GM21528 (cell line): ENCODE data around the gene PROM2.
"Not testable (repeated sequence)": the region's sequence is repeated elsewhere in the genome, so short reads cannot be mapped to it uniquely, and the experiment has no call there.

ENCODE experiments used
- ATAC-seq: cut with Tn5 transposase; IDR thresholded peaks from one replicate; pipeline ENCODE4 v1.9.1; 2021; ENCODE audit warnings: mild to moderate bottlenecking, moderate library complexity; ENCODE audit not compliant: unreplicated experiment, low FRiP score

The PROM2 gene

DNA sequence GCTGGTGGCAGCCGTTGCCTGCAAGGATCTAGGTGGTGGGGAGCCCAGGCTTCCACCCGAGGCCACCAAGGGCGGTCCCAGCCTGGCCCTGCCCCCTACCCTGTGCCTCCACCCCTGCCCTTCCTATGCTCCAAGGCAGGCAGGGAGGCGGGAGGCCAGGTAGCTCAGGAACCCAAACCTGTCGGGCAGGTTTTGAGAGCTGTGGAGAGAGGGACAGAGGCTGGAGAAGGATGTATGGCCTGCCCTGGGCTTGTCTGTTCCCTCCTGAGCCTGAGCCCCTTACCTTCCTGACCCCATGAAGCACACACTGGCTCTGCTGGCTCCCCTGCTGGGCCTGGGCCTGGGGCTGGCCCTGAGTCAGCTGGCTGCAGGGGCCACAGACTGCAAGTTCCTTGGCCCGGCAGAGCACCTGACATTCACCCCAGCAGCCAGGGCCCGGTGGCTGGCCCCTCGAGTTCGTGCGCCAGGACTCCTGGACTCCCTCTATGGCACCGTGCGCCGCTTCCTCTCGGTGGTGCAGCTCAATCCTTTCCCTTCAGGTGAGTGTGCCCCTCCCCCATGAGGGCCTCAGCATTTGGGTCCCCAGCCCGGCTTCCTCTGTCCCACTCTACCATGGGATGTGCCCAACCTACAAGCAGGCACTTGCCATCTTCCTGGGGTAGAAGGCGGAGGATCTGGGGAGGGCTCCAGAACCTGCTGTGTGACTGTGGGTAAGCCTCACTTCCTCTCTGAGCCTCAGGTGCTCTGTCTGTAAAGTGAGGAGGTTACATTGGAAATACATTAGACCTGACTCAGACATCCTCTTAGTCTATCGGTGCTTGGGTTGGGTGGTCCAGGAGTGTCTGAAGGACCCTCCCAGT is at the start of gene PROM2:
TSS of gene PROM2 (plus strand) at position 159 of the 860 bp plus-strand sequence. CDS start at position 296, 137 bp downstream.
- no peak for ATAC-seq

DNA sequence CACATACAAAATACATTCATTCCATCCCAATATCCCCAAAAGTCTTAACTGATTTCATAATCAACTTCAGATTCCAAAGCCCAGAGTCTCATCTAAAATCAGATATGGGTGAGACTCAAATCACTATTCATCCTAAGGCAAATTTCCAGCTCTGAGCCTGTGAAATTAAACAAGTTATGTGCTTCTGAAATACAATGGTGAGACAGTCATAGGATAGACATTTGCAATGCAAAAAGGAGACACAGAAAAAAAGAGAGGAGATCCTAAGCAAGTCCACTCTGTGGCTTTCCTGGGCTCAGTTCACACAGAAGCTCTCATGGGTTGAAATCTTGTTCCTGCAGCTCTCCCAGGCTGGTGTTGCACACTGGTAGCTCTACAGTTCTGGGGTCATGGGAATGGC is 48.6 kb upstream of the PROM2 start:
- ATAC-seq: no peak

DNA sequence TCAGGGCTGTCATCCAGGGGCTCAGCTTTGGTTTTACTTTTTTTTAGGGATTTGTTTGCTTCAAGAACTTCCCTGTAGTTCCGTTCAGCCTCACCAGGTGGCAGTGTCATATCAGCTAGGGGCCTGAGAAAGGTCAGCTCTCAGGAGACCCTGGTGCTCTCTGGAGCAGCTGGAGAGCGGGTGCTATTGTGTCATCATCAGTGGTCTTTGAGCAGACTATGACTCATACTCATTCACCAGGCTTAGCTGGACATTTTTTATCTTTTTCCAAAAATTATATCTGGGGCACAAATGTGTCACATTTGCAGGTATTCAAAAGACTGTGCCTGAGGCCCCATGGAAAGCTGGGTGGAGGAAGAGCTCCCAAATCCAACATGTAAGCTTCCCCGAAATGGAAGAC is 42.5 kb upstream of the PROM2 start:
- no peak for ATAC-seq

GRCh38 chr2:95232232-95232631 is 42.0 kb upstream of the PROM2 start:
- ATAC-seq: no peak

DNA sequence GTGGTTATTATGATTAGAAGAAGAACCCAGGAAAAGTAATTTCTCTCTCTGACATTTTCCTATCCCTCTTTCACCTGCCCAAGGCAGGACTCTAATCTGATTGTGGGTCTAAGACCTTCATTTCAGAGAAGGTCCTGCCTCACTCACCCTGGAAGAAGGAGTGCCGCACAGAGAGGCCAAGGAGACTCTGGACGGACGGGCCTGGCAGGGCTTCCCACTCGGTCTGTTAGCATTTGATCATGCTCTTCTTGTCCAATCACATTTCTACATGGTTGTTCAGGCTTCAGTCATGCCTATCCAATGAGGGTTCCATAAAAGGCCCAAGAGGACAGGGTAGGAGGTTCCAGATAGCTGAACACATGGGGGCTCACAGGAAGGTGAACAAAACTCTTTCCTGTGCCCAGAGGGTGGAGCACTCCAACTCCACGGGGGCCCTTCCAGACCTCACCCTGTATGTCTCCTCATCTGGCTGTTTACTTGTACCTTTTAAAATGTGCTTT is 39.9 kb upstream of the PROM2 start:
- ATAC-seq: no peak

- no peak for ATAC-seq
Observed at GRCh38 chr2:95234816-95235215, 39.4 kb upstream of the PROM2 start.

DNA sequence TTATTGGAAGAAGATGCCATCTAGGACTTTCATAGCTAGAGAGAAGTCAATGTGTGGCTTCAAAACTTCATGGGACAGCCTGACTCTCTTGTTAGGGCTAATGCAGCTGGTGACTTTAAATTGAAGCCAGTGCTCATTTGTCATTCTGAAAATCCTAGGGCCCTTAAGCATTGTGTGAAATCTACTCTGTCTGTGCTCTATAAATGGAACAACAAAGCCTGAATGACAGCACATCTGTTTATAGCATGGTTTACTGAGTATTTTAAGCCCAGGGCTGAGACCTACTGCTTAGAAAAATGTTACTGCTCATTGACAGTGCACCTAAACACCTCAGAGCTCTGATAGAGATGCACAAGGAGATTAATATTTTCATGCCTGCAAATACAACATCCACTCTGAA is 36.1 kb upstream of the PROM2 start:
- no peak for ATAC-seq

DNA sequence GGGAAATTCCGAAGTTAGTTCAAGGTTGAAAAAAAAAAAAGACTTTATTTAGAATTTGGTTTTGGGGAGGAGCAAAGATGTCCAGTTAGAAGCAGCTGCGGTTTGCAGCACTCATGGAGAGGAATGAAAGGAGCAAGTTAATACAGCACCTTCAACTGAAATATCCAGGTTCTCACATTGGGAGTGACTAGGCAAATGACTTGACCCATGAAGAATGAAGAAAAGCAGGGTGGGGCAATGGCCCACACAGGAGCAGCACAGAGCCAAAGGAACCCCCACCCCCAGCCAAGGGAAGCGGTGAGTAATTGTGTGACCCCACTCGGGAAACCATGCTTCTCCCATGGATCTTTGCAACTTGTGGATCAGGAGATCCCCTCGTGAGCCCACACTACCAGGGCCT is 34.2 kb upstream of the PROM2 start:
- ATAC-seq: no peak

GRCh38 chr2:95240556-95240955 is 33.7 kb upstream of the PROM2 start:
- ATAC-seq: no peak

DNA sequence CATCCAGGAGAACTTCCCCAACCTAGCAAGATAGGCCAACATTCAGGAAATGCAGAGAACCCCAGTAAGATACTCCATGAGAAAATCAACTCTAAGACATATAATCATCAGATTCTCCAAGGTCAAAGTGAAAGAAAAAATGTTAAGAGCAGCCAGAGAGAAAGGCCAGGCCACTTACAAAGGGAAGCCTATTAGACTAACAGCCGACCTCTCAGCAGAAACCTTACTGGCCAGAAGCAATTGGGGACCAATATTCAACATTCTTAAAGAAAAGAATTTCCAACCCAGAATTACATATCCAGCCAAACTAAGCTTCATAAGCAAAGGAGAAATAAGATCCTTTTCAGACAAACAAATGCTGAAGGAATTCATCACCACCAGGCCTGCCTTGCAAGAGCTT is 32.2 kb upstream of the PROM2 start:
- not testable (repeated sequence) for ATAC-seq

GRCh38 chr2:95258271-95258670 is 16.0 kb upstream of the PROM2 start:
- ATAC-seq: no peak

- no peak for ATAC-seq
Observed at GRCh38 chr2:95260028-95261023, 13.9 kb upstream of the PROM2 start.

DNA sequence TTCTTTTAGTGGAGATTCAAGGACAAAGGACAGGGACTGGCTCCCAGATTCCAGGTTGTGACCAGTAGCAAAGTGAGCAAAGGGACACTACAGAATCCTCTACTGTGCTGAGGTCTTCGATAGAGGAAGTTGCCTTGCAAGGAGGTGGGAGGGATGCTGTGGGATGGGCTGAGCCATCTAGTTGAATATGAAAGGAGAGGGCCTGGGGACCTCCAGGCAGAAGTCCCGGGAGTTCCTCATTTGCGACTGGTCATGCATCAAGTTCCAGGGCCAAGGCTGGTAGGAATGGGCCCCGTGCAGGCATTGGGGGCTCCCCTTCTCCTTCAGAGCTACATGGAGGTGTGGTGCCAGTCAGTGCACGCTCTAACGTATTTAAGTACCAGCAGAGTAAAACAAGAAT is 12.6 kb upstream of the PROM2 start:
- ATAC-seq: no peak

DNA sequence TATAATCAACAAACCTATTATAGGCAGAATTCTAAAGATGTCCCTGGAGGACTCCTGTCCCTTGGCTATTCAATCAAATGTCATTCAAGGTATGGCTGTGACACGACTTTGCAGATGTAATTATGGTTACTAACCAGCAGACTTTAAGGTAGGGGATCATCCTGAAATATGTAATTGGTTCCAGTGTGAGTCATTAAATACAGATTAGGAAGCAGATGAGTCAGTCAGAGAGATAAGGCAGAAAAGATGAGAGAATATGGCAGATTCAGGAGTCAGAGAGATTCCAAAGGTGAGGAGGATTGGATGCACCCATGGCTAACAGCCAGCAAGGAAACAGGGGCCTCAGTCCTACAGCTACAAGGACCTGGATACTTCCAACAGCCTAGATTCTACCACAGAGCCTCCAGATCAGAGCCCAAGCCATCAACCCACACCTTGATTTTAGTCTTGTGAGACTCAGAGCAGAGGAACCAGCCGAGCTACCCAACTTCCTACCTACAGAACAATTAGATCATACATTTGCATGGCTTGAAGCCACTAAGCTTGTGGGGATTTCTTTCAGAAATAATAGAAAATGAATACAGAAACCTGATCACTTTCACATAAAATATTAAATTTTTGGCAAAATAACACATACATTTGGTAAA is 11.2 kb upstream of the PROM2 start:
- no peak for ATAC-seq

DNA sequence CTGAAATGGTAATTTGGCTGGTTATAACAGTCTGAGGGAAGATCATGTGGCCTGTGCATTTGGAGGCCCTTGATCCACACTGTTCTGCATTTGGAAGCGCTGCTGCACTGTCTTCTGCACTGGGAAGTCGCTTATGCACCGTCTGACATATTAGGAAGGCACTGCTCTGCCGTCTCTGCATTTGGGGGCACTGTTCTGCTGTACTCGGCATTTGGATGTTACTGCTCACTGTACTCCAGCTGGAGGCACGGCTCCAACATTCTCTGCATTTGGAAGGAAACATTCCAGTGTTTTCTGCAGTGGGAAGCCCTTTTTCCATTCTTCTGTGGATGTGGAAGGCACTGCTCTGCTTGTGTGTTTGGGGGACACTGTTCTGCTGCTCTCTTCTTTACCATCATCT is 9.6 kb upstream of the PROM2 start:
- no peak for ATAC-seq

GRCh38 chr2:95265182-95265581 is 9.1 kb upstream of the PROM2 start:
- ATAC-seq: no peak

GRCh38 chr2:95266781-95267430 is 7.3 kb upstream of the PROM2 start:
- ATAC-seq: no peak

DNA sequence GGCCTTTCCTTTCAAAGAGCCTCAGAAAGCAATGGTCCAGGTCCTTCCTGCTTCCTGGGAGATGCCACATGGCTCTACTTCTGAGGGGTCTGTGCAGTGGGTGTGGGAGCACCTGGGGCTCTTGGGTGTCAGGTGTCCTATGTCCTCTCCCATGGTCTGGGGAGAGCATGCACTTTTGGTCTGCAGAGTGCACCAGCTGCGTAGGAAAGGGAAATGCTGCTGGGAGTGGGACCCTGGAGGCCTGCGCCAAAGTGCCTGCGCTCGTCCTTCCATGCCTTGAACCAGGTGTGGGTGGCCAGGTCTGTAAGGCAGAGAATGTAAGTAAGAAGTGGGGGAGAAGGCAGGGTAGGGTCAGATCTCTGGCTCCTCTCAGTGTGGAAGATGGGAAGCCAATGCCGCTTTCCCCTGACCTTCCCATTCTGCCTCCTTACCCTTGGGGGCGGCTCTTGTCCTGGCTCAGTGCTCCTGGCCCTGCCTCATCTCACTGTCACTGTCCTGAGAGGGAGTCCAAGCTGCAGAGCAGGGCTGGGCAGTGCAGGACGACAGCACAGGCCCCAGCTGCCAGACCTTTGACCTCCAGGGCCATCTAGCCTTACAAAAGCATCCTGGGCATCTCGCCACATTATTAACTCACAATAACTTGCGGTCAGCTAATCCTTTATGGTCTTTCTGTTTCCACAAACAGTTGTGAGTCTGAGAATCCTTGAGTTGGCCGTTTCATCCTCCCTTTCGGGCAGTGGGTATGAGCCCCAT is 6.6 kb upstream of the PROM2 start:
- ATAC-seq: no peak

DNA sequence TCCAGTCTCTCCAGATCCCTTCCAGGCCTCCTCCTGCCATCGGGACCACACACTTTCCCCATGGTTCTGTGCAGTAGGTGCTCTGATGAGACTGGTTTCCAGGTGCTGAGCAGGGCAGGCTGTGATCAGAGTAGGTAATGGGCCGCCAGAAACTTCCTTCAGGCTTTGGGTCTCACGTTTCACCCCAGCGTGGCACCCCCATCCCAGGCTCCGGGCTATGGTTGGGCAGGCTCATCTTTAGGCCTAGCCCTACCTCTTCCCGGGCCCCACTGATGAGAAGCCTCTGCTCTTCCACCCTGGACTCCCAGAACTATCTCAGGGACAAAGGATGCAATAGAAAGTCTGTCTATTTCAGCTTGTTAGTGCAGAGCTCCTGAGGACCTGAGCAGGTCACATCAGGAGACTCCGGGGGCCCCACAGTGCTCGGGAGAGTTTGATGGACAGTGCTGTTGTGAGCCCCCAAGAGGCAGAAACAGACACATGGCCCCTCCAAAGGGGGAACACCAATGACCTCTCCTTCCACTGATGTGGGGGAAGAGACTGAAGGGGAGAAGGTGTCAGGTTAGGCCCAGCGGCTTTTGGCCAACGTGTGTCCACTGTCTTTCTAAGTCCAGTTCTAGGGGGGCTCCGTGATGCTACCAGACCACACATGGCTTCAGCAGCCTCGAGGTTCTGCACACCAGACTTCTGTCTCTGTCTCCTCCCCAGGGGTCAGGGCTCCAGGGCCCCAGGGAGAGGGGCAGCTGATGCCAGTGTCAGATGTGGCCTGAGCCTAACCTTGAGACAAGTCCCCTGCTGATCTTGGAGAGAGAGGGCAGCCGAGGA is 5.8 kb upstream of the PROM2 start:
- no peak for ATAC-seq
